ENCODE results near the gene CD244.
"Not testable (repeated sequence)": the region's sequence is repeated elsewhere in the genome, so short reads cannot be mapped to it uniquely, and the experiment has no call there.

Gene CD244

DNA sequence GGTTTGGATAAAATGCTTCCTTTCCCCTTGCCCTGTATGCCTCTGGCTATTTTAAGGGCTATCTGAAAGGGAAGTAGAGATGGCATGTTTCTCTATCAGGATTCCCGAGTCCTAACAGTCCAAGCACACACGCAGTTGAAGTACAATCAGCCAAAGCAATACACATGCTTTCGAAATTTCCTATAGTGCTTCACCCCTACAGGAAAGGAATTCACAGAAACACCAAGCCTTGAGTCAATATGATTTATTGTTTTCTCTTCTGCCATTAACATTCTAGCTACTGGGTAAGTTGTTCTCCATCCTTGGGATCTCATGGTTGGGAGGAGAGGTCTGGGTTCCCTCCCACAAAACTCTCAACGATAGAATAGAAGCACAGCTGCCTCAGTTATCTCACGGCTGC is 13.6 kb upstream of the CD244 start:
- no peak for DNase-seq

DNA sequence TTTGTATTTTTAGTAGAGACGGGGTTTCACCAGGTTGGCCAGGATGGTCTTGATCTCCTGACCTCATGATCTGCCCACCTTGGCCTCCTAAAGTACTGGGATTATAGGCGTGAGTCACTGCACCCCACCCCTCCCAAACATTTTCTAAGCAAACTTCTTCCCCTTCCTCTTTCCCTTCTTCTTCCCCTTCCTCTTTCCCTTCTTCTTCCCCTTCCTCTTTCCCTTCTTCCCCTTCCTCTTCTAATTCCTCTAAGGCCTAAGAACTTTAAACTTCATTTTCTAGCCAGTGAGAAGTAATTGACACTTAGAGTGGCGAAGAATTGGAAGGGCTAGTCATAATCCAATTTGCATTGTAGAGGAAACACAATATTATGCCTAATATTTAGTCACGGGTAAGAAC is 12.9 kb upstream of the CD244 start:
- DNase-seq: not testable (repeated sequence)

DNA sequence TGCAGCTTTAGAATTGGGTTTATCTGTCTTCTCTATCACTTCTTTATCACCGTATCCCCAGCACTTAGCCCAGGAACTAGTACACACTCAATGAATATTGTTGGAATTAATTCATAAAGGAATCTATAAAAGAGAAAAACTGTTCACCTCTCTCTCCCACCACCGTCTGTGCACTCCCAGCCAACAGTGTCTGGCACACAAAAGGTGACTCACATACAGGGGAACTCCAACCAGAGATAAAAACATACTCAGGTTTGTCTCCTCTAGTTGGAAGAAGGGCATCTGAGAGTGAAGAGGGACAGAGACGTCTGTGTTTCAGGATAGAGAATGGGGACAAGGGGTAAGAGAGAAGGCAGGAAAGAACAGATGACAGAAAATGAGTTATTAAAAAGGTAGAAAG is 12.2 kb upstream of the CD244 start:
- no peak for DNase-seq

DNA sequence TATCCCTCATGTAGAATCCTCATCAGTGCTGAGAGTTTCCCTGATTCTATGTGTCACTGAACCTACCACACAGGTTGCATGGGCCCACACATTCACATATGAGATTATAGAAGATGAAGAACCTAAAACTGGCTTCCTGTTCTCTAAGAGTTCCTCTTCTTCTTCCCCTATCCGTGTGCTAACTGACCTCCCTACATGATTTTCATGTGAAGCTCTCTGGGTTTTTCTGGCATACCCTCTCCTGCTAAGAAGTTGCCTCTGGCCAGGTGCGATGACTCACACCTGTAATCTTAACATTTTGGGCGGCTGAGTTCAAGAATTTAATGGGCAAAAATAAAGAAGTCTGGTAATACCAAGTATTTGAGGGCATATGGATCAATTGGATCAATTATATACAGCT is 5.5 kb upstream of the CD244 start:
- DNase-seq: no peak

DNA sequence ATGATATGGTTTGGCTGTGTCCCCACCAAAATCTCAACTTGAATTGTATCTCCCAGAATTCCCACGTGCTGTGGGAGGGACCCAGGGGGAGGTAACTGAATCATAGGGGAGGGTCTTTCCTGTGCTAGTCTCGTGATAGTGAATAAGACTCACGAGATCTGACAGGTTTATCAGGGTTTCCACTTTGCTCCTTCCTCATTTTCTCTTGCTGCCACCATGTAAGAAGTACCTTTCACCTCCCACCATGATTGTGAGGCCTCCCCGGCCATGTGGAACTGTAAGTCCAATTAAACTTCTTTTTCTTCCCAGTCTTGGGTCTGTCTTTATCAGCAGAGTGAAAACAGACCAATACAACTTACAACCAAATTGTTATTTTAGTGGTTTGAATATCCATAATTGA is 5.0 kb upstream of the CD244 start:
- not testable (repeated sequence) for DNase-seq

DNA sequence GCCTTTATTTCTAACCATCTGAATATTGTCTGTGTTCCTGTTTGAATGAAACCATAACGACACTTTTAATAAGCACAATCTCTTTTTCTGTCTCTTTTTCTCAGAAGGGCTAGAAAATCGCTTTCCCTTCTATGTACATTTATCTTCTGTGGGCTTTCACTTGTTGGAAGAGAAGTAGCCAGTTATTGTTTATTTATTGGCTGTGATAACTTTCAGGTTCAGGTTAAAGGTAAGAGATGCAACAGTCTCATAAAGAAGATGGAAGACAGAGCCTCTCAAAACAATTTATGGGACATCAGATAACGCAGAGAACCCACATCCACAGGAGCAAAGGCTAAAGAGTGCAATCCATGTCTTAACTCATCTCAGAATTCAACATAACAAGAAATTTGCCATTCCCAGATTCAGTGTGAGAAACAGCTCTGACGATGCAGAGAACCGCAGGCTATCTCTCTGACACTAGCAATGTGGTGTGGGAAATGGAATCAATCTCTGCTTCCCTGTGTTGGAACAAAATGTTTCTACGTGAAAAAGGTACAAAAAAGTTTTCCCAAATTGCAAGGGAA is 4.1 kb upstream of the CD244 start:
- no peak for DNase-seq

DNA sequence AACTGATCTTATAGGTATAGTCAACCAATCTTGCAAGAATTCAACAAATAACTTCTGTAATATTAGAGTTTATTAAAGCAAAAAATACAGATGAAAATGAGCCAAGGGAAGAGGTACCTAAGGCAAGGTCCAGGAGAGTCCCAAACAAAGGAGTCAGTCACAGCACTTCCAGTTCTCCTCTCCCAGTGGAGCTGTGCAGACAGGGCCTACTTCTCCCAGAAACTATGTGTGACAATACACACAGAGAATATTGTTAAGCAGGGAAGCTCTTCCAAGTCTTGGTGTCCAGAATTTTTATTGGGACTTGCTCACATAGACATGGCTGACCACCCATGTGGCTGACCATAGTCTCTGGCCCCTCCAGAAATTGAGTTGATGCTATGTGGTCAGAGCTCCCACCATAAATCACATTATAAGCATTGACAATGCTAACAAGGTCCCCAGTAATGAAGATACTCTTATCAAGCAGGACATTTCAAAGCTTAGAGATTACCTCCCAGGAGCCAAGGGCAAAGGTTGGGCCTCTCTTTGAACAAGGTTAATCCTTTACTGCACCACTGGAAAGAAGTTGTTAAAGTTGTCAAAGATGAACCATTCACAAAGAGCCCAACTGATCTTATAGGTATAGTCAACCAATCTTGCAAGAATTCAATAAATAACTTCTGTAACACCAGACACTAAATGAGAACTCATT is 3.5 kb upstream of the CD244 start:
- no peak for DNase-seq

DNA sequence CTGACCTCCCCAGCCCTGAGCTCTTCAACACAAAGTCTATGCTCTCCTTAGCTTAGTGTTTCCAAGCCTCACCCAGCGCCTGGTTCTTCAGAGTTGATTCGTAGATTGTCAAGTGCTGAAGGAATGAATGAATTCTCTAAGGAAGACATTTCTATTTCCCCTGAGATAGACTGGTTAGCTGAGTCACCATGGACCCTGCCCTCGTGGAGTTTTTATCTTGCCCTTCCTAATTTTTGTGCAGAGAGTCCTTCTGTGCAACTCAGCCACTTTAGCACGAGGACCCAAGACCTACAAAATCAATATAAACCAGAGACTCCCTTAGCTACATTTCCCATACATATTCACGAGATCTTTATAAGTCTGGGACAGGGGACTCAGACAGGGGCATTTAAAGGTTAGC is 2.6 kb upstream of the CD244 start:
- DNase-seq: no peak

DNA sequence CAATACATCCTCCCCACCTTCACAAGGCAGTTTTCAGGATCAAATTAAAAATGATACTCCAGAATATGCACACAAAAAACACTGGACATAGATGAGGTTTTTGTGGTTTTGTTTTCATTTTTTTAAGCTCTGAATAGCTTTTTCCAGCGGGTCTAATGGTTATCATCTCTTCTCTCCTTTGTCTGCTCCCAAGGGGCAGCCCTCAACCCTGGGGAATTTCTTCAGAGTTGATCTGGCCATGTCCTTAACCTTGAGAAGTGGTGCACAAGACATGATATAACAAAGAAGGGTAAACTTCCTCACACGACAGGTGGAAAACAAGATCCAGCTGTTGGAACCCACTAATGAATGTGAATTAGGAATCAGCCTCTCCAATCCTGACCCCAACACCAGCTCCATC is 1.5 kb upstream of the CD244 start:
- DNase-seq: no peak

DNA sequence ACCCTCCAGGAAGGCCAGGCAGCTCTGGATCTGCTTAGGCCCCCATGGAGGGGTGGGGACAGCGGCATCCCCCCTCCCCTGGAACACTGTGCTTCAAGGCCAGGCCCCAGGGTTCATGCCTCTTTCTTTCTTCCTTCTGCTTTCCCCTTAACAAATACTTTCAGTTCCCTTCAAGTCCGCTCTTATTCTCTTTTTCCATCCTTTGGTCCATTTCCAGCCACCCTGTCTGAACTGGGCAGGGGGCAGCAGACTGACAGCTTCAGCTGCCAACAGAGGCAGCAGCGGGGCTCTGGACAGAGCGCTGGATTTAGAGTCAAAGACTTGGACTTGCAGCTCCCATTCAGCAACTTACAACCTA is 1.1 kb upstream of the CD244 start:
- no peak for DNase-seq

DNA sequence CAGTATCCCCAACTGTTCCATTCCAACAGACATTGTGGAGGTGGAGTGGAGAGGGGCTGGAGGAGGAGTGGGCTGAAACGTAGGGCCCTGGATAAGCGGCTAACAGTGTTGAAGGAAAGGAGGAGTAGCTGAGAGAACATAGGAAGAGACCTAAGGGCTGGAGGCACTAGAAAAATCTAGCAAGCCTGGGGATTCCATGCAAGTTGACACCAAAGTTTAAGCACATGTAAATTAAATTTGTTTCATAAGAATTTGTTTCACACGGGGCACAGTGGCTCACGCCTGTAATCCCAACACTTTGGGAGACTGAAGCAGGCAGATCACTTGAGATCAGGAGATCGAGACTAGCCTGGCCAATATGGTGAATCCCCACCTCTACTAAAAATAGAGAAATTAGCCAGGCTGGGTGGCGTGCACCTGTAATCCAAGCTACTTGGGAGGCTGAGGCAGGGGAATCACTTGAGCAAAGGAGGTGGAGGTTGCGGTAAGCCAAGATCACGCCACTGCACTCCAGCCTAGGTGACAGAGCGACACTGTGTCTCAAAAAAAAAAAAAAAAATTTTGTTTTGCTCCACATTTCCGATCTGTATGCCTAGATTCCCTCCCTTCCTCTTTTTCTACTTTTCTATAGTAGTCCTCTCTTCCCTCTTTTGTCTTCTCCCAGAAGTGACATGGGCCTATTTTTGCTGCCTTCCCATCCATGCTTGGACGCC is 530 bp upstream of the CD244 start:
- DNase-seq: no peak

DNA sequence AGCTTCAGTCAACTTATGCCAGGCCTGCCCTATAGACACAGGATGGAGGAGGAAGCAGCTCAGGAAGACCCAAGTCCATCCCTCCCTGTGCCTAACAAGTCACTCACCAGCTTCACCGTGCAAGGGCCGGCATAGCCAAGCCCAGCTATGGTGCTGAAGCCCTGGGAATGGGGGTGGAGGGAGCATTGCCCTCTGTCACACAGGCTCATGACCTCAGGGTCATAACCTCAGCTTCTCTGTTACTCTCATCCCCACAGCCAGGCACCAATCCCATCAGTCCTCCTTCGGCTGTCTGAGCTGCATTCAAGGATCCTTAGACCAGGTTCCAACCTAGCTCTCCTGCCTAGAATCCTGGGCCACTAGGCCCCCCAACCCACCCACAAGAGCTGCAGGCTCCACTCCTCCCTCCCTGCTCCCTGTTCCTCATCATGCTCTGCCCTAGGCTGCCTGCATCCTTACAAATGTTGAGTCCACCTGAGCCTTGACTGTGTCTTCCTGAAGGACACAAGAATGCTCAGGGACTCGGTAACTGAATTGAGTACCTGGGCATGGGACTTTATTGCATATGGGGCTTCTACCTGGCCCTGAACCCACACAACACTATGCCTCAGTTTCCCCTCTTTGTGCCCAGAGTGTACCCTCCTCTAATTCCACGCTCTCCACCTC is 1.7 kb downstream of the CD244 start:
- no peak for DNase-seq

DNA sequence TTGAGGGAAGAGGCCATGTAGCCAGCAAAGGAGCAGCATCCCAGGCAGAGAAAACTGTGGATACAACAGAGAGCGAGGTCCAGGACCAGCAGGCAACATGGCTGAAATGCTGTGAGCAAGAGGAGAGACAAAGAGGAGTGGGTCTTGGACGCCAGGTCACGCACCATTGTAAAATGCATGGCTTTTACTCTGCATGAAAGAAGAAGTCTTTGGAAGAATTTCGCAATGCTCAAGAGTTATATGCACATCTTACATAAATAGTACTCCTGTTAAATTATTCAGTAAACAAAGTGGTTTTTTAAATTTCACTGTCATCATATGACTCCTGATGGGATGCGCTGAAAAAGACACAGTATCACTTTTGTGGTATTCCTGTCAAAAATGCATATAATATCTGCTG is 3.5 kb downstream of the CD244 start:
- no peak for DNase-seq

DNA sequence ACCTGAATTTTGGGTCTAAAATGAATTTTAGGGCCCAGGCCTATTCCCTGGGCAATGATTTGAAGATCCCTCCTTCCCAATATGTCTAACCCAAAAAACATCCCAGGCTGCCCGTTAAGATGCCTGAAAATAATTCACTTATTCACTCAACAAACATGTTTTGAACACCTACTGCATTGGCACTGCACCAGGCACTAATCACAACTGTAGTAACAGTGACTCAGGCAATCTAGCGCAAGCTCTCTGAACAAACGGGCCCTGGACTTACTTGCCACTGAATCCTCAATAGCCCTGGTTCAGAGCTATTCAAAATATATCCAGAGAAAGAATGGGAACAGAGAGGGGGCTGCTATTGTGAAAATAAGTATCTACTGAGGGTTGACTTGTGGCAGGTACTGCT is 4.2 kb downstream of the CD244 start:
- no peak for DNase-seq

DNA sequence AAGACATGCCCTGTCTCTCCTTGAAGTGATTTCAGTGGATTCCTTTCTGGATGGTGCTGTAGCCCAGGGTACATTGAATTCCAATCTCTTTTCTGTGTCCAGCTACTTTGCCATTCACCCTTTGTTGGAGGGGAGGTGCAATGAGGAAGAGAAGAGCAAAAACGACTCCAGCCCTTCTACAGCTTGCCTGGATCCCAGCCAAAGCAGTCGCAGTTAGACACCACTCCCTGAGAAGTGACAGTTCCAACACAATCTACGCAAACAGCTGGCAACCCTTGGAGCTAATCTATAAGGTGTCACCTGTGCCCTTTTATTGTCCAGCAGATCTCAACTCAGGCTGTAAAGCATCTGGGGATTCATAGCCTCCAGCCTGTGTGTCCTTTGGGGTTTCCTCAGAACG is 4.6 kb downstream of the CD244 start:
- DNase-seq: no peak

DNA sequence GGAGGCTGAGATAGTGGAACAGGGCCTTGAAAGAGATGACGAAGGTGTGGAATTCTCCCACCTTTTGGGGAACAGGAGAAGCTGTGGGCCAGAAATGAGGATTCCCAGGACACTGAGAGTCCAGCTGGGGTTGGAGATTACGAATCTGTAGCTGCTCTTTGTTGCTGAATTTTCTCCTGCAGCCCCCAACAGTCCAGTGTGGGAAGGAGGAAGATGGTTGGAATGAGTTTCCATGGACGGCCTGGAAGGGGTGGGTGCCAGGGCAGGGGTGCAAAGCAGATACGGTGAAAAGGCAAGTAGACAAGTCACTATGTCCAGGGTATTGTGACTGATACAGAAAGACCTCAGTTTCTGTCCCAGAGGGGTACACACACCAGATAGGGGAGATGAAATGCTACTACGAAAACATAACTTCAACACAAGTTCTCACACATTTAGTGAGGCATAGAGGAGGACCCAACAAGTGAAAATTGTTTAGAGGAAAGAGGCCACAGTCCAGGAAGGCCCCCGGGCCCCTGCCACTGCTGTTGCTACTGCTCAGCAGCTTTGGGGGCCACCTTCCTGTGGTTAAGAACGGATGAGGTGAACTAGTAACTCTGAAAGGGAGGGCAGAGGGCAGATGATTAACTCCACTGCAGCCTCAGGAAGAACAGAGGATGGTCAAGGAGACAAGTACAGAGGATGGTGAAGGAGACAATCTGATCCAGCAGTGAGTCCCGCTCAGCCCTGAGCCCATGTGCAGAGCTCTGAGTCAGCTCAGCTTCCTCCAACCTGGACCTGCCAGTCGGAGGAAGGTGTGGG is 7.3 kb downstream of the CD244 start:
- no peak for DNase-seq

DNA sequence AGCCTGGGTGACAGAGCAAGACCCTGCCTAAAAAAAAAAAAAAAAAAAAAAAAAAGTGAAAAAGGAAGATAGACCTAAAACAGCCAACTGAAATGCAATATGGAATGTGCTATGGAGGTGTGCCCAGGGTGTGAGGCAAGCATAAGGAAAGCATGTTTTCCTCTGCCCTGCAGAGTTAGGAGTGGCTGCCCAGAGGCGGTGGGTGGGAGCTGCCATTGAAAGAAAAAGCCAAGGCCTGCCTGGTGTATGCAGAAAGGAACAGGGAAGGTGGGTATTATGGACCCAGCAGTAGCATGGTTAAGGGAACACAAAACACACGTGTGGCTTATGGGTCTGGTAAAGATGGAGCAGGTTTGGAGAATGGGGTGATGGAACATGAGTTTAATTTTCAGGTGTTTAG is 8.9 kb downstream of the CD244 start:
- DNase-seq: no peak

DNA sequence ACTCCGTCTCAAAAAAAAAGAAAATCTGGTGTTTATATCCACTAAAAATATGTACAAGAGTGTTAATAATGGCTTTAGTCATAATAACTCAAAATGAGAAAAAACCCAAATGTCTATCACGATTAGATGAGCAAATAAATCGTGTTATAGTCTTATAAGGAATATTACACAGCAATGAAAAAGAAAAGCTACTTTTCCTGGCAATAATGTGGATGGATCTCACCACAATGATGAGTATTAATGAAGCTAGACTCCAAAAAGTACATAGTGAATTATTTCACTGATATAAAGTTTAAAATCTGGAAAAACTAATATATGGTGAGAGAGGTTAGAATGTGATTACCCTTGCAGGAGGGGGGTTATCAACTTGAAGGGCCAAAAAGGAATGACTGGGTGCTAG is 9.7 kb downstream of the CD244 start:
- DNase-seq: no peak

DNA sequence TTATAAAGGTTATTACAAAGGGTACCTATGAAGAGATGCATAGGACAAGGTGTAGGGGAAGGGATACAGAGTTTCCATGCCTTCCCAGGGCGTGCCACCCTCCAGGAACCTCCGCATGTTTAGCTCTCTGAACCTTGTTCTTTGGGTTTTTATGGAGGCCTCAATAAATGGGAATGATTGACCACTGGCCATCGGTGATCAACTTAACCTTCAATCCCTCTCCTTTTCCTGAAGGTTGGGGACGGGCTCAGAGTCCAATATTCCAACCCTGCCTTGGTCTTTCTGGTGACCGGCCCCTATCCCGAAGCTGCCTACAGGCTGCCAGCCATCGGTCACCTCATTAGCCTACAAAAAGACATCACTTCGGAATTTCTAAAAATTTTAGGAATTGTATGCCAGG is 11.7 kb downstream of the CD244 start:
- DNase-seq: no peak

DNA sequence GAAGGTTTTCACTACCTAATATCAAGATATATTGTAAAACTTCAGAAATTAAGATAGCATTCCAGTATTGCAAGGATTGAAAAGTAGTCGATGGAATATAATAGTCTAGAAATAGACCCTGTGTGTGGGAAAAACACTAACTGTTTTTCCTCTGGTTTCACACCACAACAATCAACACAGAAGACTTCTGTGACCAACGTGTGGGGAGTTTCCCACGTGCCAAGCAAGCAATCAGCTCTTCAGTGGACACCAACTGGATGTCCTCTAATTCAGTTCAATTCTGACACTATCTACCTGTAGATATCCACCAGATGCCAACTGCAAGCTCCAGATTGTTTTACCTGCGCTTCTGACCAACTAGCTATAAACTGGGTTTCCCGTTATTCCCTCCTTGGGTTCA is 12.1 kb downstream of the CD244 start:
- DNase-seq: no peak

DNA sequence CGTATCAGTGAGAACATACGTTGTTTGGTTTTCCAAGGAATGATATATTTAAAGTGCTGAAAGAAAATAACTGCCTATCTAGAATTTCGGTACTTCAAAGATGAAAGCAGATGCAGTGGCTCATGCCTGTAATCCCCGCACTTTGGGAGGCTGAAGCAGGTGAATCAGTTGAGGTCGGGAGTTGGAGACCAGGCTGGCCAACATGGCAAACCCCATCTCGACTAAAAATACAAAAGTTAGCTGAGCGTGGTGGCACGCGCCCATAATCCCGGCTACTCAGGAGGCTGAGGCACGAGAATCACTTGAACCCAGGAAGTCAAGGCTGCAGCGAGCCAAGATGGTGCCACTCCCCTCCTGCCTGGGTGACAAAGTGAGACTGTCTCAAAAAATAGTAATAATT is 16.4 kb downstream of the CD244 start:
- no peak for DNase-seq

DNA sequence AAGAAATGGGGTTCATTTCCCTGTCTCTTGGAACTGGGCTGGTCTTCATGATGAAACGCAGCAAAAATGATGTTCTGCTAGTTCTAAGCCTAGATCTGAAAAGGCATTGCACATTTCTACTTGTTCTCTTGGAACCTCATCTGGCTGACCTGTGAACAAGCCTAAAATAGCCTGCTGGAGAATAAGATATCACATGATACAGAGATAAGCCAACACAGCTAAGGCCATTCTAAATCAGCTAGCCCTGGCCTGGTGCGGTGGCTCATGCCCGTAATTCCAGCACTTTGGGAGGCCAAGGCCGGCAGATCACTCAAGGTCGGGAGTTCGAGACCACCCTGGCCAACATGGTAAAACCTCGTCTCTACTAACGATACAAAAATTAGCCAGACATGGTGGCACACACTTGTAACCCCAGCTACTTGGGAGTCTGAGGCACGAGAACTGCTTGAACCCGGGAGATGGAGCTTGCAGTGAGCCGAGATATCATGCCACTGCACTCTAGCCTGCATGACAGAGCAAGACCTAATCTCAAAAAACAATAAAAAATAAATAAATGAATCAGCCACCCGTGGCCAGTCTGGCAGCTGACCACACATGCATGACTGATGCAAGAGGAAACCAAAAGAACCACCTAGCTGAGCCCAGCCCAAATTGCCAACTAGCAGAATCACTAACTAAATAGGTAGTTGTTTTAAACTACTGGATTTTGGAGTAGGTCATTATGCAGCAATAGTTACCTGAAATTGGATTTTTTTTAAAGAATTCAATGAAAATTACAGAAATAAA is 18.0 kb downstream of the CD244 start:
- DNase-seq: no peak

DNA sequence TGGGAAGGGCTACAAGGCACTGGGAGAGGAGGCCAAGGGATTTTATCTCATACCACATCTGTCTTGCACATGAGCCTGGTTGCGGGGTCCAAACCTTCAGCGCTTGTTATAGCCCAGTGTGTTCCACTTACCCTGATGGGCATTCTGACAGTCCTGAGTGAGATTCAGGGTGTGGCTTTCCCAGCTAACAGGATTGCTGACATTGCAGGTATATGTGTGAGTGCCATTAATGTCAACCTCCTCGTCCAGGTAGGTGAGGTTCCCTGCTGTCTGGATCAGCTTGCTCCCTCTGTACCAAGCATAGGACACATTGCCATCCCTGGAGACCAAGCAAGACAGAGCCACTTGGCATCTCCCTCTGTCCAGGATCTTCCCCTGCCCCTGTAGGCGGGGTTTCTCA is 21.6 kb downstream of the CD244 start:
- no peak for DNase-seq
